Measurements from ENCODE around the gene ZNF749. TPM values are rescaled to one million over a fixed set of nuclear protein-coding genes. Genes with fewer than 3 reads are reported as not detected.
"Not testable (repeated sequence)": the region's sequence is repeated elsewhere in the genome, so short reads cannot be mapped to it uniquely, and the experiment has no call there.

The ZNF749 gene
- total RNA-seq, 6 donors from 2014 or later: 6.9 to 16.1 (median 9.0) TPM

- peak within 1 kb of the TSS; percentile 66 to 84 (median 80) for H3K27ac ChIP-seq
- H3K4me3 ChIP-seq: peak within 1 kb of the TSS; percentile 33 to 76 (median 64)
- H3K27me3 ChIP-seq: no peaks in the 10 kb centered on the region
- ATAC-seq (ENCODE audit: low FRiP score in 2 of 2): peak; percentile 97 to 98
- peaks cover 40 to 61% (median 58%) of the 10 kb centered on the region in 4 donors for H3K9me3 ChIP-seq
- 8 to 15% methylated on average over 20 to 38 of the region's 38 CpGs for WGBS, 2 donors
- H3K36me3 ChIP-seq: peaks cover 4 to 36% (median 29%) of the 10 kb centered on the region in 4 donors
- DNase-seq: peak; percentile 85 to 91
- H3K4me1 ChIP-seq: peaks cover 7 to 14% (median 9%) of the 10 kb centered on the region in 4 donors
- peak; percentile 55 to 60 for TF ChIP-seq POLR2AphosphoS5 (IDR thresholded peaks at IDR 0.05)
- TF ChIP-seq POLR2A (IDR thresholded peaks at IDR 0.05): no peak
- no peak for TF ChIP-seq EP300 (IDR thresholded peaks at IDR 0.05)
- TF ChIP-seq CTCF (IDR thresholded peaks at IDR 0.05): peak; percentile 24 to 80 (median 44)
Measured at GRCh38 chr19:57477191-57478008, 42.3 kb downstream of the ZNF749 start, which contains the start of gene ZNF772. ZNF772 (minus strand) TSS chr19:57477566; CDS start chr19:57477309, 257 bp downstream.

GRCh38 chr19:57487477-57488298, 52.6 kb downstream of the ZNF749 start, which contains the start of gene ZNF419:
ZNF419 (plus strand) TSS chr19:57487750; CDS start chr19:57487951, 201 bp downstream.
- H3K4me1 ChIP-seq, H3K27me3 ChIP-seq: not testable (repeated sequence)
- Histone ChIP-seq H3K36me3 (peaks cover 5 to 29% (median 17%) of the 10 kb centered on the region in 4 donors), H3K4me3 (peak within 1 kb of the TSS; percentile 39 to 98 (median 74)), H3K27ac (peak within 1 kb of the TSS; percentile 72 to 91 (median 83)), H3K9me3 (peaks cover 0 to 12% (median 6%) of the 10 kb centered on the region in 4 donors)
- DNase-seq (peak; percentile 89 to 96), ATAC-seq (ENCODE audit: low FRiP score in 2 of 2) (peak; percentile 94 to 98)
- peak in 2 of 6 experiments; percentile 11 to 31 for TF ChIP-seq CTCF (IDR thresholded peaks at IDR 0.05)
- peak in 3 of 4 donors; percentile 44 to 70 (median 59) for TF ChIP-seq POLR2A (IDR thresholded peaks at IDR 0.05)
- TF ChIP-seq POLR2AphosphoS5 (IDR thresholded peaks at IDR 0.05): peak; percentile 77 to 78
- whole genome bisulfite sequencing, 2 donors: 2 to 9% methylated on average over 12 to 23 of the region's 69 CpGs

GRCh38 chr19:57488299-57488644, 53.1 kb downstream of the ZNF749 start:
- peaks cover 0 to 18% (median 11%) of the 10 kb centered on the region in 4 donors for H3K9me3 ChIP-seq
- ATAC-seq (ENCODE audit: low FRiP score in 2 of 2): peak in 1 of 2 donors; percentile 8
- not testable (repeated sequence) for DNase-seq, H3K4me1 ChIP-seq, H3K27me3 ChIP-seq, H3K27ac ChIP-seq
- peak overlapping the region in 3 of 4 donors; percentile 28 to 98 (median 66) for H3K4me3 ChIP-seq
- H3K36me3 ChIP-seq: peaks cover 9 to 34% (median 23%) of the 10 kb centered on the region in 4 donors
- no CpG with 5 or more reads among the region's 1 CpG for WGBS, 2 donors

Small RNAs within 50 kb of the gene (small RNA-seq; reads per million reads assigned to genes)
- 0 reads per million in 4 donors for gene VN1R107P

Other genes starting within 250 kb of the ZNF749 start
- gene ZNF264, start 243.8 kb upstream of the ZNF749 start, total RNA-seq: 10 to 100 TPM; 35.1 to 60.1 (median 42.9) TPM
- 1 to 10 TPM in 2 of 6 donors, under 1 TPM in 2, not detected in 2; 0.84 to 2.1 (median 1.1) TPM for gene AURKC, start 204.3 kb upstream of the ZNF749 start, total RNA-seq
- 10 to 100 TPM; 10.5 to 18.8 (median 12.8) TPM for gene ZNF805, start 194.7 kb upstream of the ZNF749 start, total RNA-seq
- 10 to 100 TPM; 37.6 to 88.0 (median 53.6) TPM for gene ZNF460, start 154.8 kb upstream of the ZNF749 start, total RNA-seq
- gene ZNF543, start 114.9 kb upstream of the ZNF749 start, total RNA-seq: 10 to 100 TPM in 1 of 6 donors, 1 to 10 TPM in 5; 3.4 to 10.5 (median 6.0) TPM
- 1 to 10 TPM; 2.1 to 8.8 (median 7.3) TPM for gene ZNF304, start 84.1 kb upstream of the ZNF749 start, total RNA-seq
- gene TRAPPC2B, start 71.8 kb upstream of the ZNF749 start, total RNA-seq: 10 to 100 TPM in 4 of 6 donors, 1 to 10 TPM in 2; 6.2 to 29.3 (median 12.8) TPM
- gene ZNF547, start 71.8 kb upstream of the ZNF749 start, total RNA-seq: 1 to 10 TPM in 5 of 6 donors, under 1 TPM in 1; 0.89 to 9.4 (median 3.2) TPM
- 10 to 100 TPM; 12.6 to 23.9 (median 17.0) TPM for gene ZNF548, start 45.5 kb upstream of the ZNF749 start, total RNA-seq
- 10 to 100 TPM in 4 of 6 donors, 1 to 10 TPM in 2; 6.9 to 17.8 (median 11.3) TPM for gene ZNF17, start 24.2 kb upstream of the ZNF749 start, total RNA-seq
- 1 to 10 TPM in 1 of 6 donors, under 1 TPM in 4, not detected in 1; 0.17 to 2.1 (median 0.91) TPM for gene VN1R1, start 21.8 kb downstream of the ZNF749 start, total RNA-seq
- 10 to 100 TPM in 1 of 6 donors, 1 to 10 TPM in 5; 4.3 to 17.3 (median 6.8) TPM for gene ZNF772, start 42.2 kb downstream of the ZNF749 start, total RNA-seq
- 10 to 100 TPM in 3 of 6 donors, 1 to 10 TPM in 3; 7.0 to 20.4 (median 9.7) TPM for gene ZNF419, start 52.4 kb downstream of the ZNF749 start, total RNA-seq
- gene ZNF773, start 64.6 kb downstream of the ZNF749 start, total RNA-seq: 10 to 100 TPM in 2 of 6 donors, 1 to 10 TPM in 4; 5.0 to 12.5 (median 8.0) TPM
- 1 to 10 TPM; 1.8 to 8.4 (median 5.4) TPM for gene ZNF549, start 92.0 kb downstream of the ZNF749 start, total RNA-seq
- gene ZNF550, start 124.5 kb downstream of the ZNF749 start, total RNA-seq: 10 to 100 TPM in 1 of 6 donors, 1 to 10 TPM in 5; 4.3 to 11.1 (median 7.4) TPM
- gene ZNF416, start 143.6 kb downstream of the ZNF749 start, total RNA-seq: 1 to 10 TPM in 5 of 6 donors, under 1 TPM in 1; 0.55 to 6.1 (median 3.6) TPM
- gene ZIK1, start 148.8 kb downstream of the ZNF749 start, total RNA-seq: 1 to 10 TPM in 5 of 6 donors, under 1 TPM in 1; 0.78 to 3.3 (median 2.6) TPM
- 1 to 10 TPM; 1.7 to 7.3 (median 3.0) TPM for gene ZNF530, start 164.6 kb downstream of the ZNF749 start, total RNA-seq
- gene ZNF134, start 178.9 kb downstream of the ZNF749 start, total RNA-seq: 10 to 100 TPM; 11.5 to 18.5 (median 16.1) TPM
- 10 to 100 TPM in 3 of 6 donors, 1 to 10 TPM in 3; 7.1 to 16.4 (median 11.0) TPM for gene ZNF211, start 197.8 kb downstream of the ZNF749 start, total RNA-seq
- gene ZSCAN4, start 233.6 kb downstream of the ZNF749 start, total RNA-seq: under 1 TPM in 2 of 6 donors, not detected in 4; 0.17 to 0.49 TPM
- gene ZNF551, start 246.7 kb downstream of the ZNF749 start, total RNA-seq: 10 to 100 TPM in 2 of 6 donors, 1 to 10 TPM in 4; 4.3 to 15.4 (median 7.0) TPM

All from upper lobe of left lung (tissue), 6 donors.